Stimulated activated CD4-positive, alpha-beta T cell treated with anti-CD3 and anti-CD28 coated beads, Interleukin-1b, Interleukin-23, amount 100 ng/mL, for 48 hours (primary cell): ENCODE results near the gene TARS3.
A peak's percentile ranks its signal among the peaks of the same experiment; 100 is the strongest.

ENCODE experiments used
- DNase-seq: peaks from one replicate; pipeline ENCODE4 v3.0.0-alpha.2; 2020

The TARS3 gene

GRCh38 chr15:101697488-101697887, 26.8 kb downstream of the TARS3 start:
- DNase-seq: no peak

GRCh38 chr15:101696829-101697228, 27.4 kb downstream of the TARS3 start:
- DNase-seq: no peak

- DNase-seq: no peak
Measured at GRCh38 chr15:101694261-101694660, 30.0 kb downstream of the TARS3 start.

GRCh38 chr15:101692801-101693598, 31.3 kb downstream of the TARS3 start:
- DNase-seq: peak; percentile 30

GRCh38 chr15:101689901-101690300, 34.4 kb downstream of the TARS3 start:
- DNase-seq: peak; percentile 50

GRCh38 chr15:101686718-101687117, 37.6 kb downstream of the TARS3 start:
- no peak for DNase-seq

GRCh38 chr15:101684877-101685276, 39.4 kb downstream of the TARS3 start:
- no peak for DNase-seq

GRCh38 chr15:101684384-101684783, 39.9 kb downstream of the TARS3 start:
- DNase-seq: no peak

- no peak for DNase-seq
Measured at GRCh38 chr15:101679806-101680205, 44.5 kb downstream of the TARS3 start.

- no peak for DNase-seq
Measured at GRCh38 chr15:101676921-101677329, 47.3 kb downstream of the TARS3 start.

GRCh38 chr15:101675796-101676582, 48.3 kb downstream of the TARS3 start:
- DNase-seq: no peak

- DNase-seq: no peak
Measured at GRCh38 chr15:101675015-101675414, 49.3 kb downstream of the TARS3 start.

- DNase-seq: no peak
Measured at GRCh38 chr15:101672298-101672697, 52.0 kb downstream of the TARS3 start.

- no peak for DNase-seq
Measured at GRCh38 chr15:101669744-101670143, 54.5 kb downstream of the TARS3 start.

GRCh38 chr15:101667881-101668280, 56.4 kb downstream of the TARS3 start:
- DNase-seq: no peak

GRCh38 chr15:101664303-101664913, 59.9 kb downstream of the TARS3 start:
- no peak for DNase-seq

- no peak for DNase-seq
Measured at GRCh38 chr15:101662203-101662602, 62.1 kb downstream of the TARS3 start.

- DNase-seq: no peak
Measured at GRCh38 chr15:101660005-101660404, 64.3 kb downstream of the TARS3 start.

- DNase-seq: no peak
Measured at GRCh38 chr15:101657968-101658784, 66.1 kb downstream of the TARS3 start.

- DNase-seq: no peak
Measured at GRCh38 chr15:101657171-101657570, 67.1 kb downstream of the TARS3 start.

- peak; percentile 35 for DNase-seq
Measured at GRCh38 chr15:101654624-101655337, 69.5 kb downstream of the TARS3 start.

- no peak for DNase-seq
Measured at GRCh38 chr15:101654171-101654570, 70.1 kb downstream of the TARS3 start.
